ENCODE measurements around the gene SCAMP5.

DNA sequence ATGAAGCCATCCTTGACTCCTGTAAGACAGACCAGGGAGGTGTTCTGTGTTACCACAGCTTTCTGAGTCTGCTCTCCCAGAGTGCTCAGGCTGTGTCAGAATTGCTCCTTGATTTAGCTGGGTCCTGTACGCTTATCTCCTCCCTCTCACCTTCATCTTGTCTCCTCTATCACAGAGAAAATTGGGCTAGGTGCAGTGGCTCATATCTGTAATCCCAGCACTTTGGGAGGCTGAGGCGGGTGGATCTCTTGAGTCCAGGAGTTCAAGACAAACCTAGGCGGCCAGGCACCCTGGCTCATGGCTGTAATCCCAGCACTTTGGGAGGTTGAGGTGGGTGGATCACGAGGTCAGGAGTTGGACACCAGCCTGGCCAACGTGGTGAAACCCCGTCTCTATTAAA is 5.9 kb downstream of the SCAMP5 start:
- TF ChIP-seq, protein P1, sequence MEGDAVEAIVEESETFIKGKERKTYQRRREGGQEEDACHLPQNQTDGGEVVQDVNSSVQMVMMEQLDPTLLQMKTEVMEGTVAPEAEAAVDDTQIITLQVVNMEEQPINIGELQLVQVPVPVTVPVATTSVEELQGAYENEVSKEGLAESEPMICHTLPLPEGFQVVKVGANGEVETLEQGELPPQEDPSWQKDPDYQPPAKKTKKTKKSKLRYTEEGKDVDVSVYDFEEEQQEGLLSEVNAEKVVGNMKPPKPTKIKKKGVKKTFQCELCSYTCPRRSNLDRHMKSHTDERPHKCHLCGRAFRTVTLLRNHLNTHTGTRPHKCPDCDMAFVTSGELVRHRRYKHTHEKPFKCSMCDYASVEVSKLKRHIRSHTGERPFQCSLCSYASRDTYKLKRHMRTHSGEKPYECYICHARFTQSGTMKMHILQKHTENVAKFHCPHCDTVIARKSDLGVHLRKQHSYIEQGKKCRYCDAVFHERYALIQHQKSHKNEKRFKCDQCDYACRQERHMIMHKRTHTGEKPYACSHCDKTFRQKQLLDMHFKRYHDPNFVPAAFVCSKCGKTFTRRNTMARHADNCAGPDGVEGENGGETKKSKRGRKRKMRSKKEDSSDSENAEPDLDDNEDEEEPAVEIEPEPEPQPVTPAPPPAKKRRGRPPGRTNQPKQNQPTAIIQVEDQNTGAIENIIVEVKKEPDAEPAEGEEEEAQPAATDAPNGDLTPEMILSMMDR (IDR thresholded peaks at IDR 0.05): no peak
- no peak for TF ChIP-seq POLR2A (IDR thresholded peaks at IDR 0.05)

All from tibial nerve (tissue), 3 donors.